K562 (cell line): ENCODE measurements around the gene ADAP1. TPM values are rescaled to one million over a fixed set of nuclear protein-coding genes. Genes with fewer than 3 reads are reported as not detected.

Experiments used
- ATAC-seq: fragments of 200-7000 bp; cut with Tn5 transposase; 3 replicates; pipeline ENCODE4 v1.9.1; 2020; ENCODE audit warnings: moderate library complexity
- BruUV-seq: library from RNA; stranded (reverse); fragments of 400-500 nt; replicated peaks from 2 replicates; lab custom pipeline; 2021; lab: Mats Ljungman, UMichigan
- CTCF ChIA-PET: fragments of 300-600 bp; formaldehyde crosslinking; extraction: SDS; loops from one replicate; lab custom pipeline; 2021; ENCODE audit warnings: low intra/inter-chr PET ratio; lab: Yijun Ruan, JAX
- POLR2A ChIA-PET: fragments of 300-600, 350-650 bp; sonication (Branson Sonifier 250); formaldehyde crosslinking; extraction: SDS; loops from one replicate; lab custom pipeline; 2021; ENCODE audit warnings: antibody characterized with exemption, inconsistent platforms; lab: Yijun Ruan, JAX
- DNase-seq, 4 experiments: peaks; one replicate each; pipeline versions ENCODE4 v3.0.0 to v3.0.0-alpha.2; 2011 to 2018; ENCODE audit warnings: low spot score in 3 of 4, mixed read lengths in 3 of 4; ENCODE audit errors: extremely low read depth in 1 of 4
- FAIRE-seq: peaks from 2 replicates; lab custom pipeline; 2011; peaks lifted over from hg19 to GRCh38; lab: Jason Lieb, UNC
- H2AFZ ChIP-seq: 2 replicates; pipeline ENCODE4 v1.6.0; 2011; ENCODE audit warnings: low read depth, low read length, control low read depth, inconsistent platforms
- H3K27ac ChIP-seq: fragments of 200-600 bp; 3 replicates; pipeline ENCODE4 v1.8.0; 2011; ENCODE audit warnings: low read depth, mild to moderate bottlenecking, control low read depth, inconsistent platforms, low read length, moderate library complexity, mixed read lengths; ENCODE audit errors: extremely low read depth
- H3K27me3 ChIP-seq, 2 experiments: fragments of 300-600 bp in 1 of 2; 2 replicates in 1 of 2; 3 replicates in 1 of 2; pipeline versions ENCODE4 v1.6.0 to v1.8.0; 2011; ENCODE audit warnings: inconsistent platforms in 2 of 2, low read length in 2 of 2, mild to moderate bottlenecking in 1 of 2, mixed read lengths in 1 of 2, moderate library complexity in 1 of 2; ENCODE audit not compliant: control insufficient read depth in 2 of 2, insufficient read depth in 2 of 2
- H3K36me3 ChIP-seq: fragments of 300-600 bp; 3 replicates; pipeline ENCODE4 v1.8.0; 2011; ENCODE audit warnings: mild to moderate bottlenecking, low read length, inconsistent platforms; ENCODE audit not compliant: control insufficient read depth, insufficient read depth
- H3K4me1 ChIP-seq, 2 experiments: fragments of 200-600 bp in 1 of 2; replicated peaks in 1 of 2; 2 replicates in 1 of 2; 3 replicates in 1 of 2; pipeline versions ENCODE4 v1.5.1 to v1.8.0; 2011; ENCODE audit warnings: inconsistent platforms in 2 of 2, low read length in 2 of 2, mild to moderate bottlenecking in 1 of 2, mixed read lengths in 1 of 2, moderate library complexity in 1 of 2; ENCODE audit not compliant: control insufficient read depth in 2 of 2, insufficient read depth in 2 of 2
- H3K4me2 ChIP-seq: 2 replicates; pipeline ENCODE4 v1.6.1; 2011; ENCODE audit warnings: low read length, control low read depth, inconsistent platforms, mixed read lengths; ENCODE audit not compliant: insufficient read depth
- H3K4me3 ChIP-seq: fragments of 200-600 bp; sonication (generic), shearing (Covaris generic); 2 replicates; pipeline ENCODE4 v1.5.1; 2016; ENCODE audit warnings: control low read depth, inconsistent platforms
- H3K79me2 ChIP-seq: fragments of 200-600 bp; 3 replicates; pipeline ENCODE4 v1.8.0; 2011; ENCODE audit warnings: low read length, inconsistent platforms; ENCODE audit not compliant: control insufficient read depth, insufficient read depth
- H3K9ac ChIP-seq, 2 experiments: 2 replicates each; pipeline versions ENCODE4 v1.6.0 to v1.6.1; 2011; ENCODE audit warnings: low read depth in 2 of 2, low read length in 2 of 2, control low read depth in 1 of 2, inconsistent platforms in 1 of 2, mild to moderate bottlenecking in 1 of 2, mixed read lengths in 1 of 2; ENCODE audit not compliant: insufficient read depth in 1 of 2
- H3K9me1 ChIP-seq: one replicate; pipeline ENCODE4 v1.6.0; 2011; ENCODE audit warnings: inconsistent platforms, mild to moderate bottlenecking, low read length, moderate library complexity; ENCODE audit not compliant: control insufficient read depth, insufficient read depth
- H3K9me3 ChIP-seq: replicated peaks from 2 replicates; pipeline ENCODE4 v1.5.1; 2011; ENCODE audit warnings: low read depth, low read length, inconsistent platforms; ENCODE audit not compliant: control insufficient read depth, insufficient read depth
- H4K20me1 ChIP-seq: replicated peaks from 2 replicates; pipeline ENCODE4 v1.6.1; 2011; ENCODE audit warnings: low read length, inconsistent platforms, mixed read lengths; ENCODE audit not compliant: control insufficient read depth, insufficient read depth
- ATF1 ChIP-seq, 2 experiments: fragments of 450-650 bp in 1 of 2; IDR thresholded peaks; 2 replicates each; pipeline ENCODE4 v1.6.1; 2016; ENCODE audit warnings: missing compliant biosample characterization in 1 of 2, missing genetic modification characterization in 1 of 2
- BRD4 ChIP-seq: fragments of 200-600 bp; sonication (generic); IDR thresholded peaks from 2 replicates; pipeline ENCODE4 v1.6.1; 2017; ENCODE audit warnings: inconsistent platforms
- CTCFL ChIP-seq: IDR thresholded peaks from 2 replicates; pipeline ENCODE4 v1.6.1; 2011; ENCODE audit warnings: borderline replicate concordance, low read depth, mild to moderate bottlenecking, moderate library complexity, low read length; ENCODE audit not compliant: insufficient read depth, poor library complexity, severe bottlenecking
- FOXA1 ChIP-seq: fragments of 450-650 bp; IDR thresholded peaks from 2 replicates; pipeline ENCODE4 v1.6.1; 2016; ENCODE audit warnings: mild to moderate bottlenecking, borderline replicate concordance
- HSF4 ChIP-seq: fragments of 250-450 bp; sonication (Bioruptor Pico); IDR thresholded peaks from 2 replicates; pipeline ENCODE4 v2.1.2; 2022; ENCODE audit warnings: mild to moderate bottlenecking, moderate library complexity, borderline replicate concordance
- ID3 ChIP-seq, 2 experiments: fragments of 250-450 bp in 1 of 2; fragments of 450-650 bp in 1 of 2; sonication (Bioruptor Pico) in 1 of 2; IDR thresholded peaks; 2 replicates each; pipeline versions ENCODE4 v1.6.1 to v1.8.0; 2016 to 2021; ENCODE audit warnings: mild to moderate bottlenecking in 2 of 2, moderate library complexity in 2 of 2, missing compliant biosample characterization in 1 of 2, missing genetic modification characterization in 1 of 2
- PHB2 ChIP-seq: fragments of 450-650 bp; IDR thresholded peaks from 2 replicates; pipeline ENCODE4 v1.6.1; 2017; ENCODE audit warnings: low read depth
- POLR2G ChIP-seq: fragments of 200-400 bp; formaldehyde crosslinking; IDR thresholded peaks from 2 replicates; pipeline ENCODE4 v1.6.1; 2017; ENCODE audit warnings: low read depth, mild to moderate bottlenecking, antibody characterized with exemption, low read length, moderate library complexity
- RBFOX2 ChIP-seq: fragments of 200-400 bp; formaldehyde crosslinking; IDR thresholded peaks from 2 replicates; pipeline ENCODE4 v1.6.1; 2017; ENCODE audit warnings: low read depth, mild to moderate bottlenecking, low read length, moderate library complexity
- RBM14 ChIP-seq: fragments of 200-400 bp; formaldehyde crosslinking; IDR thresholded peaks from 2 replicates; pipeline ENCODE4 v1.6.1; 2018; ENCODE audit warnings: low read depth, mild to moderate bottlenecking, low read length, moderate library complexity, borderline replicate concordance; ENCODE audit not compliant: insufficient read depth
- SPI1 ChIP-seq: IDR thresholded peaks from 2 replicates; pipeline ENCODE4 v1.6.1; 2011; ENCODE audit warnings: low read depth, low read length, control low read depth, borderline replicate concordance
- WGBS: fragments of 100-300 bp; shearing (Covaris generic); methylation state at CpG from one replicate; pipeline ENCODE4 v1.1.6; 2016; ENCODE audit warnings: low coverage, mixed read lengths; ENCODE audit not compliant: insufficient coverage; ENCODE audit errors: missing lambda C conversion rate; 5-methylcytosine and 5-hydroxymethylcytosine counted together
- in situ Hi-C: fragments of 300-500 bp; cut with MboI; formaldehyde crosslinking; loops from 4 replicates; pipeline ENCODE4 v1.15.0; 2018; ENCODE audit warnings: inconsistent platforms, mixed read lengths
- intact Hi-C: fragments of 100-400 bp; cut with micrococcal nuclease; formaldehyde crosslinking; loops from 2 replicates; pipeline ENCODE4 v1.14.2; 2022
- polyA plus RNA-seq, 8 experiments: library from polyadenylated mRNA; depleted of rRNA in 4 of 8; stranded (reverse) in 5 of 8; unstranded in 3 of 8; fragments of >200 nt; fragmentation: Nextera tagmentation in 2 of 8; fragmentation: Illumina TruSeq in 1 of 8; extraction: Ambion mirVana in 2 of 8; extraction: Trizol in 1 of 8; gene quantifications; 2 replicates each; pipeline versions ENCODE4 v1.2.1 to v1.2.3, GENCODE V29; 2011 to 2014; ENCODE audit warnings: inconsistent platforms in 1 of 8, missing spikeins in 1 of 8
- total RNA-seq, 7 experiments: library from RNA; depleted of rRNA in 6 of 7; stranded (reverse); fragments of >200 nt in 6 of 7; fragmentation: Illumina TruSeq in 2 of 7; extraction: Trizol in 2 of 7; gene quantifications; 2 replicates each; pipeline versions ENCODE4 v1.2.1 to v1.2.3, GENCODE V29; 2011 to 2021; ENCODE audit warnings: low replicate concordance in 1 of 7

The ADAP1 gene
- total and polyA plus RNA-seq, 9 of the 15 experiments (the other 6 are each of a cell fraction or from before 2014, with no cell fraction given): 0.27 to 1.4 (median 0.52) TPM; not detected in 3

- H3K9ac ChIP-seq: no peak overlapping the region
- TF ChIP-seq CTCFL (no peak), RBM14 (no peak), RBFOX2 (peak; percentile 28; the same call in 1 of the 2 replicates), SPI1 (no peak), POLR2G (peak; percentile 56), ID3 (CRISPR knock-in tag; IDR thresholded peaks at IDR 0.05) (no peak), ID3 (tag; IDR thresholded peaks at IDR 0.05) (no peak), ATF1 (CRISPR knock-in tag; IDR thresholded peaks at IDR 0.05) (no peak), ATF1 (tag; IDR thresholded peaks at IDR 0.05) (no peak), PHB2 (no peak), BRD4 (no peak), FOXA1 (no peak), HSF4 (CRISPR knock-in tag) (no peak)
- TF ChIP-seq, all 486 proteins: peak for 2
- Histone ChIP-seq H3K4me2 (no peak overlapping the region), H3K9me3 (no peaks in the 10 kb centered on the region), H4K20me1 (peaks cover 4% of the 10 kb centered on the region; the same call in 1 of the 2 replicates), H3K4me1 (peaks cover 5 to 25% of the 10 kb centered on the region in 2 experiments; a peak in 4 of 5 replicates), H3K27me3 (no peaks in the 10 kb centered on the region; a peak in 1 of 5 replicates), H3K27ac (no peak overlapping the region), H3K9me1 (no peaks in the 10 kb centered on the region), H3K79me2 (peaks cover 26% of the 10 kb centered on the region), H3K4me3 (no peak overlapping the region), H3K36me3 (peaks cover 63% of the 10 kb centered on the region), H2AFZ (no peak overlapping the region)
- DNase-seq (no peak), ATAC-seq (no peak), FAIRE-seq (no peak)
- 90% methylated on average over 23 of the region's 24 CpGs for WGBS
- POLR2A ChIA-PET: interaction anchor here (1.2 to 4.0 kb wide), 2 partner anchors 9 to 11 kb away, joined by 3 to 17 read pairs; no protein-coding TSS in a partner anchor
- intact Hi-C loops (loop anchor here (10.0 kb wide), 2 partner anchors 184 to 654 kb away; no protein-coding TSS in a partner anchor), in situ Hi-C loops (loop anchor here (10.0 kb wide), 1 partner anchor 654 kb away; no protein-coding TSS in a partner anchor)
- CTCF ChIA-PET: no interaction called here
- BruUV-seq: no TSS peak
These were observed 14.0 kb upstream of the ADAP1 start for GRCh38 chr7:968205-969105.
